A549 (cell line): ENCODE measurements around the gene EVC2. TPM values are rescaled to one million over a fixed set of nuclear protein-coding genes. Genes with fewer than 3 reads are reported as not detected.

ENCODE experiments used
- ATAC-seq, 2 experiments: fragments of 200-7000 bp in 1 of 2; fragments of >200 bp in 1 of 2; cut with Nextera tagmentation in 1 of 2; cut with Tn5 transposase in 1 of 2; 3 replicates each; pipeline versions ENCODE4 v1.8.0 to v1.9.1; 2018 to 2020; ENCODE audit warnings: mild to moderate bottlenecking in 1 of 2, moderate library complexity in 1 of 2
- CTCF ChIA-PET: fragments of 300-600 bp; sonication (Branson Sonifier 250); formaldehyde crosslinking; extraction: SDS; loops from one replicate; lab custom pipeline; 2021; ENCODE audit warnings: antibody characterized with exemption, inconsistent platforms; lab: Yijun Ruan, JAX
- POLR2A ChIA-PET: fragments of 350-600 bp; formaldehyde crosslinking; extraction: SDS; loops from one replicate; lab custom pipeline; 2021; ENCODE audit warnings: antibody characterized with exemption, inconsistent platforms; lab: Yijun Ruan, JAX
- DNase-seq, 2 experiments: peaks; one replicate each; pipeline versions ENCODE4 v3.0.0 to v3.0.0-alpha.2; 2011 to 2016; ENCODE audit warnings: low read depth in 1 of 2, low spot score in 1 of 2
- FAIRE-seq: peaks from 2 replicates; lab custom pipeline; 2011; peaks lifted over from hg19 to GRCh38; lab: Jason Lieb, UNC
- H3K27ac ChIP-seq, 2 experiments: fragments of >200 bp; sonication (Bioruptor Twin); formaldehyde crosslinking; 3 replicates each; pipeline ENCODE4 v1.5.1; 2016 to 2017
- H3K4me1 ChIP-seq: fragments of >200 bp; sonication (Bioruptor Twin); formaldehyde crosslinking; 3 replicates; pipeline ENCODE4 v1.6.1; 2016
- H3K4me2 ChIP-seq: fragments of >200 bp; sonication (Bioruptor Twin); formaldehyde crosslinking; 3 replicates; pipeline ENCODE4 v1.6.1; 2016
- H3K4me3 ChIP-seq: fragments of >200 bp; sonication (Bioruptor Twin); formaldehyde crosslinking; 3 replicates; pipeline ENCODE4 v1.5.1; 2016
- H3K9me3 ChIP-seq: fragments of >200 bp; sonication (Bioruptor Twin); formaldehyde crosslinking; 3 replicates; pipeline ENCODE4 v1.6.1; 2016
- E2F6 ChIP-seq: IDR thresholded peaks from 2 replicates; pipeline ENCODE4 v1.6.1; 2012; ENCODE audit warnings: low read depth, borderline replicate concordance
- EHMT2 ChIP-seq: fragments of 200-600 bp; sonication (generic); IDR thresholded peaks from 2 replicates; pipeline ENCODE4 v1.6.1; 2016; ENCODE audit warnings: antibody characterized with exemption, low read depth, mild to moderate bottlenecking, moderate library complexity
- ELK1 ChIP-seq: fragments of 150-350 bp; IDR thresholded peaks from 2 replicates; pipeline ENCODE4 v1.6.1; 2014; ENCODE audit warnings: low read depth, mild to moderate bottlenecking, low read length
- EP300 ChIP-seq, 2 experiments: fragments of >200 bp; sonication (Bioruptor Twin); formaldehyde crosslinking; IDR thresholded peaks; 2 replicates in 1 of 2; 3 replicates in 1 of 2; pipeline ENCODE4 v1.6.1; 2016 to 2017
- ESRRA ChIP-seq: fragments of 150-350 bp; IDR thresholded peaks from 2 replicates; pipeline ENCODE4 v1.6.1; 2014; ENCODE audit warnings: mild to moderate bottlenecking, low read length, borderline replicate concordance
- FOSB ChIP-seq: fragments of 250-450 bp; sonication (Bioruptor Pico); IDR thresholded peaks from 2 replicates; pipeline ENCODE4 v1.5.0; 2020; ENCODE audit warnings: mild to moderate bottlenecking, moderate library complexity
- GATA3 ChIP-seq: IDR thresholded peaks from 2 replicates; pipeline ENCODE4 v1.6.1; 2012; ENCODE audit warnings: borderline replicate concordance
- HES2 ChIP-seq: fragments of >200 bp; sonication (Bioruptor Twin); formaldehyde crosslinking; IDR thresholded peaks from 2 replicates; pipeline ENCODE4 v1.6.1; 2016
- HEYL ChIP-seq: fragments of 250-450 bp; sonication (Bioruptor Pico); IDR thresholded peaks from 2 replicates; pipeline ENCODE4 v1.8.0; 2021; ENCODE audit warnings: mild to moderate bottlenecking, moderate library complexity
- HMGXB4 ChIP-seq: fragments of 250-450 bp; sonication (Bioruptor Pico); IDR thresholded peaks from 2 replicates; pipeline ENCODE4 v1.5.0; 2021; ENCODE audit warnings: mild to moderate bottlenecking, moderate library complexity, borderline replicate concordance
- HOXA7 ChIP-seq: fragments of 250-450 bp; sonication (Bioruptor Pico); IDR thresholded peaks from 2 replicates; pipeline ENCODE4 v1.5.0; 2020; ENCODE audit warnings: mild to moderate bottlenecking, moderate library complexity
- HOXB13 ChIP-seq: fragments of 250-450 bp; sonication (Bioruptor Pico); IDR thresholded peaks from 2 replicates; pipeline ENCODE4 v1.5.0; 2020; ENCODE audit warnings: low read depth, mild to moderate bottlenecking, moderate library complexity
- JUN ChIP-seq, 2 experiments: fragments of >200 bp; sonication (Bioruptor Twin); formaldehyde crosslinking; IDR thresholded peaks; 2 replicates in 1 of 2; 3 replicates in 1 of 2; pipeline ENCODE4 v1.6.1; 2016 to 2017
- KDM1A ChIP-seq: fragments of 200-600 bp; sonication (generic); IDR thresholded peaks from 2 replicates; pipeline ENCODE4 v1.6.1; 2016; ENCODE audit warnings: low read depth, mild to moderate bottlenecking
- MAFK ChIP-seq: fragments of 450-650 bp; IDR thresholded peaks from 2 replicates; pipeline ENCODE4 v1.6.1; 2014; ENCODE audit not compliant: partially characterized antibody
- MAX ChIP-seq: IDR thresholded peaks from 2 replicates; pipeline ENCODE4 v1.6.1; 2012
- MYC ChIP-seq: IDR thresholded peaks from 2 replicates; pipeline ENCODE4 v1.6.1; 2012; ENCODE audit warnings: mild to moderate bottlenecking, inconsistent platforms, low read length, improper control_type of control experiment, borderline replicate concordance
- NPAS2 ChIP-seq: fragments of 250-450 bp; sonication (Bioruptor Pico); IDR thresholded peaks from 2 replicates; pipeline ENCODE4 v1.8.0; 2022; ENCODE audit warnings: mild to moderate bottlenecking, moderate library complexity, borderline replicate concordance
- NR3C1 ChIP-seq: fragments of >200 bp; sonication (Bioruptor Twin); formaldehyde crosslinking; IDR thresholded peaks from 3 replicates; pipeline ENCODE4 v1.6.1; 2017
- PBX3 ChIP-seq: IDR thresholded peaks from 2 replicates; pipeline ENCODE4 v1.6.1; 2012
- PHF8 ChIP-seq: fragments of 200-600 bp; sonication (generic); IDR thresholded peaks from 2 replicates; pipeline ENCODE4 v1.6.1; 2016; ENCODE audit warnings: low read depth, mild to moderate bottlenecking, antibody characterized with exemption, moderate library complexity, borderline replicate concordance
- RCOR1 ChIP-seq: fragments of 150-350 bp; IDR thresholded peaks from 2 replicates; pipeline ENCODE4 v1.6.1; 2014; ENCODE audit warnings: antibody characterized with exemption, low read length, low read depth
- RNF2 ChIP-seq: fragments of 200-600 bp; sonication (generic); IDR thresholded peaks from 2 replicates; pipeline ENCODE4 v1.6.1; 2016; ENCODE audit warnings: low read depth, mild to moderate bottlenecking, antibody characterized with exemption, moderate library complexity, borderline replicate concordance
- SREBF2 ChIP-seq: fragments of 450-650 bp; IDR thresholded peaks from 2 replicates; pipeline ENCODE4 v1.6.1; 2014; ENCODE audit warnings: mild to moderate bottlenecking, moderate library complexity
- WGBS: methylation state at CpG from one replicate; pipeline ENCODE4 v1.1.6; 2017; ENCODE audit errors: missing lambda C conversion rate; 5-methylcytosine and 5-hydroxymethylcytosine counted together
- polyA plus RNA-seq, 4 experiments: library from polyadenylated mRNA; depleted of rRNA in 3 of 4; stranded (reverse); fragments of >200 nt; fragmentation: RNase III in 1 of 4; extraction: RNeasy Plus Mini Kit Qiagen cat#74134 plus additional on column Dnase treatment in 1 of 4; gene quantifications; 2 replicates in 3 of 4; 3 replicates in 1 of 4; pipeline ENCODE4 v1.2.3, GENCODE V29; 2011 to 2017

EVC2 gene
- polyA plus RNA-seq, 2 of the 4 experiments (the other 2 are of a cell fraction), result 0.96 to 1.5 TPM

GRCh38 chr4:5630762-5631161 is 77.6 kb downstream of the EVC2 start:
- no peak overlapping the region for H3K4me2 ChIP-seq
- POLR2A ChIA-PET, result no interaction called here
- 98% methylated on average over 3 of the region's 3 CpGs for WGBS

GRCh38 chr4:5629542-5629941 is 78.8 kb downstream of the EVC2 start:
- FAIRE-seq, result no peak
- no peak for TF ChIP-seq NPAS2 (CRISPR knock-in tag)
- no peak for TF ChIP-seq KDM1A
- TF ChIP-seq MYC, result no peak
- no peak for TF ChIP-seq RNF2
- no peak for TF ChIP-seq GATA3
- TF ChIP-seq, all 56 proteins: peak for 0
- POLR2A ChIA-PET, result no interaction called here
- 88% methylated on average over 4 of the region's 4 CpGs for WGBS
- no peak for DNase-seq
- Histone ChIP-seq H3K27ac (no peak overlapping the region), H3K9me3 (no peaks in the 10 kb centered on the region), H3K4me2 (no peak overlapping the region), H3K4me1 (no peaks in the 10 kb centered on the region), H3K4me3 (no peak overlapping the region)
- CTCF ChIA-PET, result interaction anchor here (0.8 kb wide), 1 partner anchor 39 kb away, joined by 3 read pairs; no protein-coding TSS in a partner anchor
- ATAC-seq, result no peak

More at GRCh38 chr4:5630762-5631161, 77.6 kb downstream of the EVC2 start:
- FAIRE-seq (no peak), ATAC-seq (no peak), DNase-seq (no peak)
- CTCF ChIA-PET, result no interaction called here
- Histone ChIP-seq H3K27ac (no peak overlapping the region), H3K9me3 (no peaks in the 10 kb centered on the region), H3K4me3 (no peak overlapping the region), H3K4me1 (0 out of 3 replicates have a peak, but pooled peaks cover 1% of the 10 kb centered on the region)
- TF ChIP-seq RCOR1 (no peak), PBX3 (no peak), NR3C1 (no peak), HMGXB4 (no peak), JUN (IDR thresholded peaks at IDR 0.05) (no peak), MAX (no peak), EP300 (IDR thresholded peaks at IDR 0.05) (no peak), MAFK (no peak), ESRRA (no peak)

- no peak for TF ChIP-seq HMGXB4
- Histone ChIP-seq H3K4me2 (no peak overlapping the region), H3K4me3 (no peak overlapping the region), H3K9me3 (no peaks in the 10 kb centered on the region), H3K4me1 (no peaks in the 10 kb centered on the region), H3K27ac (no peak overlapping the region)
- DNase-seq (no peak), FAIRE-seq (no peak), ATAC-seq (no peak)
- WGBS, result 73% methylated on average over 2 of the region's 2 CpGs
- ChIA-PET POLR2A (no interaction called here), CTCF (no interaction called here)
Measured at GRCh38 chr4:5626913-5627312, 81.4 kb downstream of the EVC2 start.

- no peak for FAIRE-seq
- ChIA-PET CTCF (no interaction called here), POLR2A (no interaction called here)
- 95% methylated on average over 19 of the region's 23 CpGs for WGBS
- H3K9me3 ChIP-seq, result no peaks in the 10 kb centered on the region
- H3K4me3 ChIP-seq, result no peak overlapping the region
- no peaks in the 10 kb centered on the region for H3K4me1 ChIP-seq
- no peak for ATAC-seq
- H3K27ac ChIP-seq, result no peak overlapping the region
- DNase-seq, result no peak
- no peak overlapping the region for H3K4me2 ChIP-seq
- TF ChIP-seq RNF2 (no peak), HES2 (no peak), HOXA7 (CRISPR knock-in tag) (no peak), RCOR1 (no peak), MAX (no peak), SREBF2 (no peak), E2F6 (no peak), HEYL (no peak), FOSB (CRISPR knock-in tag) (no peak), ELK1 (no peak), EHMT2 (no peak), NPAS2 (CRISPR knock-in tag) (no peak), HOXB13 (CRISPR knock-in tag) (no peak), PHF8 (no peak)
Measured at GRCh38 chr4:5622596-5622995, 85.8 kb downstream of the EVC2 start.
